Duodenal mucosa (tissue), 2 donors: ENCODE data around the gene DDX11.
A peak's percentile ranks its signal among the peaks of the same experiment; 100 is the strongest.
"Not testable (repeated sequence)": the region's sequence is repeated elsewhere in the genome, so short reads cannot be mapped to it uniquely, and the experiment has no call there.

Experiments used
- H3K27ac ChIP-seq: one replicate; pipeline ENCODE4 v1.7.0; 2013; ENCODE audit warnings: low read depth, low read length
- H3K27me3 ChIP-seq, 2 donors: one replicate each; pipeline ENCODE4 v1.7.0; 2013; ENCODE audit warnings: low read length in 2 of 2, control low read depth in 1 of 2; ENCODE audit not compliant: insufficient read depth in 2 of 2, control insufficient read depth in 1 of 2
- H3K36me3 ChIP-seq, 2 donors: one replicate each; pipeline ENCODE4 v1.7.0; 2013; ENCODE audit warnings: low read length in 2 of 2, control low read depth in 1 of 2; ENCODE audit not compliant: insufficient read depth in 2 of 2, control insufficient read depth in 1 of 2
- H3K4me1 ChIP-seq, 2 donors: one replicate each; pipeline ENCODE4 v1.7.0; 2013; ENCODE audit warnings: low read length in 2 of 2, control low read depth in 1 of 2; ENCODE audit not compliant: insufficient read depth in 2 of 2, control insufficient read depth in 1 of 2
- H3K4me3 ChIP-seq, 2 donors: one replicate each; pipeline ENCODE4 v1.7.0; 2013; ENCODE audit warnings: low read length in 2 of 2, low read depth in 1 of 2
- H3K9ac ChIP-seq, 2 donors: one replicate each; pipeline ENCODE4 v1.7.0; 2013; ENCODE audit warnings: low read length in 2 of 2, low read depth in 1 of 2
- H3K9me3 ChIP-seq, 2 donors: one replicate each; pipeline ENCODE4 v1.7.0; 2013; ENCODE audit warnings: low read length in 2 of 2, control low read depth in 1 of 2; ENCODE audit not compliant: control insufficient read depth in 1 of 2

DDX11 gene

GRCh38 chr12:31057671-31058070 lies 16.0 kb upstream of the DDX11 start:
- Histone ChIP-seq H3K36me3 (no peaks in the 10 kb centered on the region), H3K27me3 (no peaks in the 10 kb centered on the region), H3K9me3 (no peaks in the 10 kb centered on the region), H3K4me1 (no peaks in the 10 kb centered on the region), H3K9ac (no peak overlapping the region), H3K4me3 (no peak overlapping the region), H3K27ac (no peak overlapping the region)

GRCh38 chr12:31066196-31066595 lies 7.5 kb upstream of the DDX11 start:
- not testable (repeated sequence) for H3K27me3 ChIP-seq, H3K9ac ChIP-seq

GRCh38 chr12:31067656-31068055 lies 6.0 kb upstream of the DDX11 start:
- not testable (repeated sequence) for H3K9ac ChIP-seq, H3K4me1 ChIP-seq, H3K36me3 ChIP-seq, H3K27me3 ChIP-seq, H3K9me3 ChIP-seq, H3K27ac ChIP-seq, H3K4me3 ChIP-seq

More at GRCh38 chr12:31066196-31066595, 7.5 kb upstream of the DDX11 start:
- not testable (repeated sequence) for H3K4me1 ChIP-seq, H3K27ac ChIP-seq, H3K9me3 ChIP-seq, H3K36me3 ChIP-seq, H3K4me3 ChIP-seq

- not testable (repeated sequence) for H3K27ac ChIP-seq, H3K4me3 ChIP-seq, H3K9me3 ChIP-seq, H3K9ac ChIP-seq, H3K36me3 ChIP-seq, H3K4me1 ChIP-seq, H3K27me3 ChIP-seq
Measured at GRCh38 chr12:31070971-31071740, 2.5 kb upstream of the DDX11 start.

- not testable (repeated sequence) for H3K27me3 ChIP-seq, H3K9ac ChIP-seq, H3K4me1 ChIP-seq, H3K9me3 ChIP-seq, H3K27ac ChIP-seq, H3K36me3 ChIP-seq
- peak overlapping the region; percentile 68 to 94 for H3K4me3 ChIP-seq
Measured at GRCh38 chr12:31072962-31073361, 698 bp upstream of the DDX11 start.

- H3K36me3 ChIP-seq, result not testable (repeated sequence)
- peak overlapping the region; percentile 65 for H3K27ac ChIP-seq
Measured at GRCh38 chr12:31074333-31074874, 744 bp downstream of the DDX11 start.

GRCh38 chr12:31076150-31076549 lies 2.5 kb downstream of the DDX11 start:
- not testable (repeated sequence) for H3K27ac ChIP-seq, H3K9me3 ChIP-seq, H3K27me3 ChIP-seq, H3K4me3 ChIP-seq, H3K36me3 ChIP-seq, H3K4me1 ChIP-seq, H3K9ac ChIP-seq

More at GRCh38 chr12:31074333-31074874, 744 bp downstream of the DDX11 start:
- not testable (repeated sequence) for H3K4me1 ChIP-seq, H3K27me3 ChIP-seq, H3K9me3 ChIP-seq
- Histone ChIP-seq H3K9ac (peak overlapping the region; percentile 54 to 76), H3K4me3 (peak overlapping the region; percentile 68 to 94)

- not testable (repeated sequence) for H3K9ac ChIP-seq, H3K9me3 ChIP-seq, H3K4me1 ChIP-seq, H3K27me3 ChIP-seq, H3K36me3 ChIP-seq, H3K27ac ChIP-seq, H3K4me3 ChIP-seq
Measured at GRCh38 chr12:31077095-31077494, 3.4 kb downstream of the DDX11 start.

- not testable (repeated sequence) for H3K9me3 ChIP-seq, H3K9ac ChIP-seq, H3K4me3 ChIP-seq, H3K27ac ChIP-seq, H3K27me3 ChIP-seq, H3K4me1 ChIP-seq
- H3K36me3 ChIP-seq, result peaks cover 0 to 11% of the 10 kb centered on the region in 2 donors
Measured at GRCh38 chr12:31077998-31078397, 4.3 kb downstream of the DDX11 start.

- H3K36me3 ChIP-seq, result peaks cover 0 to 21% of the 10 kb centered on the region in 2 donors
- H3K9ac ChIP-seq, H3K27ac ChIP-seq, H3K4me1 ChIP-seq, H3K27me3 ChIP-seq, H3K9me3 ChIP-seq, H3K4me3 ChIP-seq: not testable (repeated sequence)
Measured at GRCh38 chr12:31079421-31079820, 5.8 kb downstream of the DDX11 start.
